NCI-H345 treated with DMSO at 0.1 percent for 48 hours (cell line): ENCODE measurements around the gene DHRS1.

Source experiments
- DNase-seq: peaks from one replicate; lab custom pipeline; 2025; ENCODE audit not compliant: unreplicated experiment; lab: John Stamatoyannopoulos, UW

DHRS1 gene

DNA sequence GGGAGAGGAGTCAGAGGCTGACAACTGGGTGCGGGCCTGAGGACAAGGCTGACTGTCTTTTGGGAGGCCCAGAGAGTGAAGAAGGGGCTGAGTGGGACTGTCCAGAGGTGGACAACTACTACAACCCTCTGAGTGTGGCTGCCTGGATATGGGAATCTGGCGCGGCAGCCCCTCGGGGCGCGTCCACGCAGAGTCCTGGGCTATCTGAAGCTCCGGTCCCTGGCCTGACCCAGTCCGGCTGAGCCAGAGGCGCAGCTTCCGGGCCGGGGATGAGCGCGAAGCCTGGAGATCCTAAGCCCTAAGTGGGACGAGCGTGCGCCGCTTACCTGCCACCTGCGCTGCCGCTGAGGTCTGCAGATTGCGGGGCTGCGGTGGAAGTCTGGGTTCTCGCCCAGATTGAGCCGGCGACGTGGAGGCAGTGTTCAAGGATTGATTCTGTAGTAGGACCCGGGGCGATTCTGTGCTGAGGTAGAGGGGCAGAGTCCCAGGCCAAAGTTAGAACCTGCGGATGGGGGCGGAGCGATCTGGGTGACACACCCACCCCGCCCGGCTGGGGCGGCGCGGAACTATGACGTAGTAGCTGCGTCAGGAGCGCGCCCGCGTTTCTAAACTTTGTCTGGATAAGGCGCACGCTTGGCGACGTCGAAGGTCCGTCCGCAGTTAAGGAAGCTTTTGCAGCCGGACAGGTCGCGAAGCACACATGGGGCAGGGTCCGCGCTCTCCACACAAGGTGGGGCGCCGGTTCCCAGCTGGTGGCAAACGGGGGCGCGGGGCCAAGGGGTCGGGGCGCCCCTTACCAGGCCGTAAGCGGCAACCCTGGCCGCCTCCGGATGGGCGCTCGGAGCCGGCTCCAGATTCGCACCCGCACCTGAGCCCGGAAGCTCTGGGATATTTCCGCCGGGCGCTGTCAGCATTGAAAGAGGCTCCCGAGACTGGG is at the start of gene DHRS1, which contains the start of gene NOP9:
Gene DHRS1 (minus strand): TSS at position 526 of the 937 bp plus-strand sequence. CDS start 674 bp downstream, outside the sequence.
Gene NOP9 (plus strand): TSS at position 596 of the 937 bp plus-strand sequence. CDS start 105 bp downstream, at position 701.
- peak; percentile 59 for DNase-seq

DNA sequence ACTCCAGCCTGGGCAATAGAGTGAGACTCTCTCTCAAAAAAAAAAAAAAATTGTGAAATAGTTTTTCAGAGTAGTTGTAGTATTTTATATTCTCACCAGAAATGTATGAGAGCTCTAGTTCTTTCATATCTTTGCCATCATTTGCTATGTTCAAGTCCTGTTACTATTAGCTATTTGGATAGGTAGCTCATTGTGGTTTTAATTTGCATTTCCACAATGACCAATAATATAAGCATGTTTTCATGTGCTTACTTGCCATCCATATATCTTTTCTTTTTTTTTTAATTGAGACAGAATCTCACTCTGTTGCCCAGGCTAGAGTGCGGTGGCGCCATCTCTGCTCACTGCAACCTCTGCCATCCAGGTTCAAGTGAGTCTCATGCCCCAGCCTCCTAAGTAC is 48.6 kb upstream of the DHRS1 start:
- no peak for DNase-seq

DNA sequence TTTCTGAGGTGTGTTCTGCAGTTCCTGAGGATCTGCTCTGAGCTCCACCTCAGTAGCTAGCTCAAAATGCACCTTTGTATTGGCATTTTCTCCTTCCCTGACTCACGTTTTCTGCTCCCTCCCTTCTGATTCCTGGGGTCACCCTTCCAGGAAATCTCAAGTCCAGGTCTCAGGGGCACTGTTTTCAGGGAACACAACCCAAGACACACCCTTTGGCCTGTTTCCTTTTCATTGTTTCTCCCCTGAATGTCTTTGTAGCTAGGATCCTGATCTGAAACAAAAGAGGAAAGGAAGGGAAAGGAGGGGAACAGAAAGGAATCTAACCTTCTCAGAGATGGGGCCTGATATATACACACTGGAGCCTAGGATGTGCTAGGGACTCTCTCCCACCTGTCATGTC is 47.6 kb upstream of the DHRS1 start:
- no peak for DNase-seq

DNA sequence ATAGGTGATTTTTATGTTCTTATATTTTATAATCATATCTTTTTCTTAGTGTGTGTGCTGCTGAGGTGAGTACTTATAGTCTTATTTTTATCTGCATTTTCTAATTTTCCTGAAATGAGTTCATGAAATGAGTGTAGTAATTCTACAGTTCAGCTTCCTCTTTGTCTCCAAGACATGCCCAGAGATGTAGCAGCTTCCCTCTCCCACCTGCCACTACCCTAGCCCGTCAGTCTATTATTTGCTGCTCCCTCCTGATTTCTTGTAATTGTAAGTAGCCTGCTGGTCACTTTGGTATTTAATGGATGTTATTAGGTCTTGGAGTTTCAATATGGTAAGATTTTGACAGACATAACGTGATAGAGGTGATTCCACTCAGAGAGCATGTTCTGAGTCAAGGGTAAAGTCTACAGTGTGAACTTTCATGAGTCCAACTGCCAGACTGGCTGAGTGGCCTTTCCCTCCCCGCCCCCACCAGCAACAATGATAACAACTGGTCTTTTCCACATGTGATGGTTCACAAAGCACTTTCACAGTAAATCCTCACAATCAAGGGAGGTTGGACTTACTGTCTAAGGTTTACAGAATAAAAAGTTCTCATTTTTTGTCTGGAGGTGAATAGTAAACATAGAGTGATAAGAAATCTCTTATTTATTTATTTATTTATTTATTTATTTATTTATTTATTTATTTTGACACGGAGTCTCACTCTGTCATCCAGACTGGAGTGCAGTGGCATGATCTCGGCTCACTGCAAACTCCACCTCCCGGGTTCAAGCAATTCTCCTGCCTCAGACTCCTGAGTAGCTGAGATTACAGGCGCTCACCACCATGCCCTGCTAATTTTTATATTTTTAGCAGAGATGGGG is 44.4 kb upstream of the DHRS1 start:
- no peak for DNase-seq

DNA sequence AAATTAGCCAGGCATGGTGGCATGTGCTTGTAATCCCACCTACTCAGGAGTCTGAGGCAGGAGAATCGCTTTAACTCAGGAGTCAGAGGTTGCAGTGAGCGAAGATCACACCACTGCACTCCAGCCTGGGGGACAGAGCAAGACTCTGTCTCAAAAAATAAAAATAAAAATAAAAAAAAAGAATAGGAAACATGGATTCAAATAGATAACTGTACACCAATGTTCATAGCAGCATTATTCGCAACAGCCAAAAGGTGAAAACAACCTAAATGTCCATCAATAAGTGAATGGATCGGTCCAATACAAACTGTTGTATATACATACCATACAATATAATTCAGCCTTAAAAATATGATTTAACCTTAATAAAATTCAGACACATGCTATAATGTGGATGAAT is 43.3 kb upstream of the DHRS1 start:
- DNase-seq = no peak

DNA sequence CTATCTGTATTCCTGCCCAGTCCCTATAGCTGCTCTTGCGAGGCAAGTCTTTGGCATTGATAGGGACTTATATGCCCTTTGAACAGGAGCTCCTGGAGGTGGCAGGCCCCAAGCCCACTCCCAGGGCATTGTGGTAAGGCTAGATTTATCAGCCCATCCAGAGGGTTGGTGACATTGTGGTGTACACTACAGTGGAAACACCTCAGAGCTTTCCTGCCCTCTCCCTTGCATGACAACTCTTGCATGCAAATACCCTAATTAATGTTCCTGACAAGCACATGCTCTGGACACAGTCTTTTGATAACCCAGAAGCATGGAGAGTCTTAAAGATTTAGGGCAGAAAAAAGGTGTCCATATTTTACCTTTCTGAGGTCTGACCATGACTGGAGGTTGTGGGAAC is 41.0 kb upstream of the DHRS1 start:
- DNase-seq = no peak

DNA sequence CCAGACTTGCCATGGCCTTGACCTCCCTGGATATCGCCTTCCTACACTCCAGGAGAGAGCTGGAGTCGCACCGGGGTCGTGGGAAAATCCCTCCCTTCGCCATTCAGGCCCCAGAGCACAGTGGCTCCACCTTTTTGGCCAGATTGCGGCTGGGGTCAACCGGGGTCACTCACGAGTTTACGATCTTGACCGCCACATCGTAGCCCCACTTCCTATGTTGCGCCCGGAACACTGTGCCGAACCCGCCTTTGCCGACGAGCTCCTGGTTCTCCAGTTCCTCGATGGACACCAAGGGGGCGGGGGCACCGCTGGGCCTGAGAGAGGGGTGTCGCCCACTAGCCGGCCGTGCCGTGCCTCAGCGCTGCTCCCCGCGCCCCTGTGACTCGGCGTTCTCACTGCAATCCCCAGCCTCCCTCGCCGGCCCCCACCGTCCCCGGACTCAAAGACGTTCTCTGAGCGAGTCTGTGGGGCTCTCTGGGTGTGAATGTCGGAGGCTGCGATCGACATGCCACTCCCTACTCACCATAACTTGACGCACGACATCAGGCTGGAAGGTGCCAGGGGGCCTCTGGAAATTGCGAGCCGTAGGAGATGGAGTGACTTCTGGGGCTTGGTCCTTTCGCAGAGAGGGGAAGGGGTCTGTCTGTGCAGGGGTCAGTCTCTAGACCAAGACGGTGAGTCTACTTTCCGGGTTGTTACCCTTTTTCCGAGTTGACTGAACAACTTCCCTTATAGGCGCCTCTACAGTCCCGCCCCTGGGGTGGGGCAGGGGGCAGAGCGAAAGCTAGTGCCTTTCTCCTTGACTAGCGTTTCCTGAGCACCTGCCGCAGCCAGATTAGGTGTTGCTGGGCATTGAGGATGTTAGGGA is 39.9 kb upstream of the DHRS1 start, which contains the start of gene RIPK3:
Gene RIPK3 (minus strand): TSS at position 708 of the 868 bp plus-strand sequence. CDS start 165 bp downstream, at position 543.
- DNase-seq = no peak

DNA sequence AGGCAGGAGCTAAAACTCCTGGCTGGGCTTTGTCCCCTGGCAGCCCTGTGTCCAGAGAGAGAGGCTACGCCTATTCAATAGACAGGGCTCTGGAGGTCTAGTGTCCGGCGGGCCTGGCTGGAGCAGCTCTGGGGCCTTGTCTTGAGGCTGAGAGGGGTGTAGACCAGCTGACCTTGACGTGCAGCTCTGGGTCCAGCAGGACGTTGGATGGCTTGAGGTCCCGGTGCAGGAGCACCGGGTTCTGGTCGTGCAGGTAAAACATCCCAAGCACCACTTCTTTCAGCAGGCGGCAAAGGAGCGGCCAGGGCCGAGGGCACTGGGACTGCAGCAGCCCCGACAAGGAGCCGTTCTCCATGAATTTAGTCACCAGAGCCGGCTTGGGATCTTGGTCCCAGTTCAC is 39.3 kb upstream of the DHRS1 start:
- no peak for DNase-seq

DNA sequence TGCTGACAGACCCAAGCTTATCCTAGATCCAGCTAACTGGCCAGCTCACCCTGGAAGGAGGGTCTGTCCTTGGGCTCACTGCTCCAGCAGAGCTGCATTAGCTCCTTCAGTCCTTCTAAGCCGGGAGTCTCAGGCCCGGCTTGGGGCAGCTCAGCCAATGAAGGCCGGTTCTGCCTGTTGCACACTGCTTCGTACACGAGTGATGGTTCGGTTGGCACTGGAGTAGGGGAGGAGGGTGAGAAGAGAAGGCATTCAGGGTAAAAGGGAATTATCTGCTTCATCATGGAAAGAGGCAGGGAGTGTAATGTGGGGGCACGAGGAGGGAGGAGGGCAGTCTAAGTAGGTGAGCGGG is 38.2 kb upstream of the DHRS1 start:
- DNase-seq = no peak

DNA sequence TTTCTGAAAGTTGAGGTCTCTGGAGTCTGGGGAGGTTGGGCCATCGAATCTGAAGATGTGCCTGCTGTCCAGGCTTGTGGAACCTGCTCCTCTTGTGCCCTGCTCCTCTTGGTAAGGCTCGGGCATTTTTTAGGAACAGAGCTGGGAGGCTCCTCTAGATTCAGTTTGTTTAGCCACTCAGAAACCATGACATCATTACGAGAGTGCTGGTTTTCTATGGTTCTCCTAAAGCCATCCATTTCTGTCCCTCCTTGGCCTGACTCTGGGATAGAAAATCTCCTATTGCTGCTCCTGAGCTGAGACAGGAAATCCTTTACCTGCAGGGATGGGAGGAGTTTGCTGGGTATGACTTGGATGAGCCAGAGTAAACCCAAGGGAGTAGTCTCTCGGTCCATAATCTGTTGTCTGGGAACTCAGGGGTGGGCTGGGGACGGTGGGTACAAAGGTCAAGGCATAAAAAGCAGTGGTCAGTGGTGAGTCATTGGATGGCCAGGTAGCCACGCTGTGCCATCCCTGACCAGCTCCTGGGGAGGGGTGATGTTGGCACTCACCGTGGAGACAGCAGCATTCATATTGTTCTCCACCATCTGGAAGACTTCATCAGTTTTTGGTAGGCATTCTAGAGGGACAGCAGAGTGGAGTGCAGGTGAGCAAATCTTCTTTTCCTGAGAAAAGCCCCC is 37.7 kb upstream of the DHRS1 start:
- no peak for DNase-seq

DNA sequence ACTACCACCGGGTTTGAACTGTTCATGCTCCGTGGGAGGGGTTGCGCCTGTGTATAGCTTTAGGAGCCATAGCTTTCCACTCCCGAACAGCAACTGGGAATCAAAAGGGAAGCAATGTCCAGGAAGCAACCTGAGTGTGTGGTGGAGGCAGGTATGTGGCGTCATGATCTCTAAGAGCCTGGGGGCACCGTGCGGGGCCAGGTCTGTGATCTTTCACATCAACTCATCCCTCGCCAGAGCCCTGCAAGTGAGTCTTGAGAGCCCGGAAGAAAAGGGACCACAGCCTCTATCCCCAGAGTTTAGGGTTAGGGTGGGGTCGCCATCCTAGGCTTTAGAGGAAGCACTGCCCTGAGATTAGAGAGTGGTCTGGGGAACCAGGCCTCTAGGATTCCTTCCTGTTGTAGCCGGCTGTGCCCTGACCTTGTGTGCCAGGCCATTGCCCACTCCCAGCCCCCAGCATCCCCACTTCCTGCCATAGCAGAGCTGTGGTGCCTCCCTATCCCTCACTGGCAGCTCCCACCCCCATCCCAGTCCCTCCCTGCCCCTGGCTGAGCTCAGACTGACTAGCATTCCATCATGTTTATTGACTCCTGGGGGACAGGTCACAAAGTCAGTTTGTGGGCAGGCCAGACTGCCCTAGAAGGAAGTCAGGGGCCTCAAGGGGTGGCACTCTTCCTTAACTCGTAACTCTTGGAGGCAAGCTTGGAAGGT is 36.0 kb upstream of the DHRS1 start:
- no peak for DNase-seq

DNA sequence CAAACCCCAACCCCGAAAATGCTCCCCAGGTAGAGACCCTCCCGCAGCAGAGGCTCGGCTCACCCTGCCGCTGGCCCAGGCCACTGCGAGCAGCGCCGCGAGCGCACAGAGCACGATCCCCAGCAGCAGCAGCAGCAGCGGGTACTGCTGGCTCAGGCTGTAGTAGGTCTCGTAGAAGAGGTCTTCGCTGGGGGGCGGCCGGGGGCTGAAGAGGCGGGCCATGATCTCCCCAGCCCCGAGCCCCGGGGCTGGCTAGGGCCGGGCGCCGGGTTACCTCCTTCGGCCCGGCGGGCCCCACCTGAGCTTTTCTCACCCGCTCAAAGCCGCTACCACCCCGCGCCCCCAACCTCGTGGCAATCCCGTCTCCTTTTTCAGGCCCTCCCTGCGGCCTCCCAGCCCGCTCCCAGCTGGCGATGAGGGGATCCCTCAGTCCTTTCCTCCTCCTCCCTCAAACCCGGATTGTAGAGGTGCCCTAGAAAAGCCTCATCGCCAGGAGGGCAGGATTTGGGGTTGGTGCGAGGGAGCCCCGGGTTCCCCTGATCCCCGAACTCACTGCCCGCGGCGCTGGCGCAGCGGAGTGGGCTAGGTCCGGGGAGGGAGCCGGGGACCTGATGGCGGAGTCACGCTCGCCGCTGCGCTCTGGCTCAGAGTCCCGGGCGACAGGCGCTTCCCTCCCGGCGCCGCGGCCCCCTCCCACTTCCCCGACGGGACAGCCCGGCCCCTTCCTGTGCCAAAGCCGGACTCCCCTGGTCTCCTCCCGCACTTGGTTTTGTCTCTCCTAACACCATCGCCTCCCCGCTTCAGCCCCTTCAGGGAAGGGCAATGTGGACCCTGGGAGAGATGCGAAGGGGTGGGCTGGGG is 35.1 kb upstream of the DHRS1 start, which contains the start of gene ADCY4:
Gene ADCY4 (minus strand): TSS at position 641 of the 861 bp plus-strand sequence. CDS start 419 bp downstream, at position 222.
- DNase-seq = no peak

DNA sequence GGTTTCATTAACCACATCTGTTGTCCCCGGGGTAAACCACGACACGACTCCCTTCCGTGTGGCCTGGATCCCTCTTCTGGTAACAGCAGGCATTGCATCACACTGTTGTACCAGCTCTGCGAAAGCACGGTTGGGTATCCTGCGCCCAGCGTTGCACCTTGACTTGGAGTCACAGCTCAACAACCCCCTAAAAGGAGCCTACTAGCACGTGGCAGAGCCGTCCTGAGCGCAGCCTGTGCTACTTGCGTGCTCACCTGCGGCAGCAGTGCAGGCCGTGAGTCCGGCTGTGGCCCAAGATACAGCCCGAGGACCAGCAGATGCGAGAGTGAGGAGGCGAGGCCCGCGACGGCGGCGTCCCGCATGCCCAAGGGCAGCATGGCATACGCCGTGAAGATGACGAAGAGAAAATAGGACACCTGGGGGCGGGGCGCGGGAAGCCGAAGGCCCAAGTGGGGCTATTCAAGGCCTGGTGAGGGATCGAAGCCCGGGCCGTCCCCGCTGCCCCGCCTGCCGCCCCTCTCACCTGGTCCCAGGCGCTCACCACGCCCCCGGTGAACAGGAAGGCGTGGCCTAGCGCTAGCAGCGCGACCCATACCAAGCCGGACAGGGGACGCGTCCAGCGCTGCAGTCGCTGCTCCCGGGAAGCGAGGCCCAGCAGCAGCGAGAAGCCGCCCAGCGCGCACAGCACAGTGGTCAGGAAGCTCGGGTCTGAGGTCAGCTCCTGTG is 32.9 kb upstream of the DHRS1 start:
- peak; percentile 79 for DNase-seq

DNA sequence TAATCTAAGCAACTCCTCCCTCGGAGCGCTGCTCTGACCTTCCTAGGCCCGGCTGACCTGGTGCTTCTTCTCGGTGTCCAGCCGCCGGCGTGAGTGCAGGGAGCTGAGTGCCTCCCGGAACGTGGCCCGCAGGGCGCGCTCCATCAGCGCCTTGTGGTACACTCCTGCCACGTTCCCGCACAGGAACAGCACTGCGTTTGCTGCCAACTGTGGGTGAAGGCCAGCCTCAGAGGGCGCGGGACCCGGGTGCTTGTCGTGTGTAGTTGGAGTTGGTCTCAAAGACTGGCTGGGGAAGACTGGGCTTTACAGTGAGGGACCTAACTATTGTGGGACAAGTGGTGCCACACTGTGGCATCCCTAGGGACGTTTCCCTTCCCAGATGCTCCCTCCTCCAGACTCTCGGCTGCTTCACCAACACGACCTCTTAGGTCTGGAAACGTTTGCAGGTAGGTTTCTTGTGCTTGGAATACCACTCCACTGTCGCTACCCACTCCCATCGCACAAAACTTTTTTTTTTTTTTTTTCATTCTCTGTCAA is 32.2 kb upstream of the DHRS1 start:
- DNase-seq = no peak

DNA sequence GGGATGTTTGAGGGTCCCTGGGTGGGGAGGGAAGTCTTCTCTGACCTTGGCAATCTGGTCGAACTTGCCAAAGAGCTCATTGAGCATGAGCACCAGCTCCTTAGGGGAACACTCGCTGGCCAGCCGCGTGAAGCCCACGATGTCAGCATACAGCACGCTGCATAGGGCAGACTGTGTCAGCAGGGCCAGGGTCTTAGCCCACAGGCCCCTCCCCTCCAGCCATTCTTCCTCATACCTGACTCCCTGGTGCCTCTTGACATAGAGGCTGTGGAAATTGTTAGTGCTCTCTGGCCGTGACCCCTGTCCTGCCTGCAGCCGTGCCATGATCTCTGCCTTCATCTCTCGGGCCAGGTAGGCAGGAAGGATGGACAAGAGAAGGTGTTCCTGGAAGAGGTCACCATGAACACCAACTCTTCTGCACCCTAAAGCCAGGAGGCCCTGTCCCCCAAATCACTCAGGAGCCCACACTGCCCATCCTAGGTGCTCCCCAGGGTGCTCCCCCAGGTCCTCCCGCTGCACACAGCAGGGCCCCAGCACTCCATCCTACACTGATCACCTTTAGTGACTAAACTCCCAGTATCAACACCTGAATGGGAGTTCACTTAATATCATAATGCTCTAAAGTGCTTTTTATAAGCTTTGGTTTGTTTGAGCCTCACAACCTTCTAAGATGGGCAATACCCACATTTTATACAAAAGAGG is 31.5 kb upstream of the DHRS1 start:
- no peak for DNase-seq

DNA sequence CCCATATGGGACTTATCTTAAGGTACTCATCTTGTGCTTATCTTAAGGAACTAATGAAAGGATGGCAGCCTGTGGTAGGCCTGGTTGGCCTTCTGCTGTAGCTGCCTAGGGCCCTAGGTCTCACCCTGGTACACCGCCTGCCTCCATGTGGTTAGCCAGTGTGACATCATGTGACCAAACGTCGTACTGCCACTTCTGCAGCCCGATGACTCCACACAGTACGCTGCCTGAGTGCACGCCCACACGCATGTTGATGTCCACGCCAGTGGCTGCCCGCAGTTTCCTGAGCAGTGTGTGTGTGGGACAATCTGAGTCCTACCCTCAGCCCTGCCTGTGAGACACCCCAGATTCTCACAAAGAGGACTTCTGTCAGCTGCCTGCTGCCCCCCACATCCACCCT is 30.2 kb upstream of the DHRS1 start:
- no peak for DNase-seq

DNA sequence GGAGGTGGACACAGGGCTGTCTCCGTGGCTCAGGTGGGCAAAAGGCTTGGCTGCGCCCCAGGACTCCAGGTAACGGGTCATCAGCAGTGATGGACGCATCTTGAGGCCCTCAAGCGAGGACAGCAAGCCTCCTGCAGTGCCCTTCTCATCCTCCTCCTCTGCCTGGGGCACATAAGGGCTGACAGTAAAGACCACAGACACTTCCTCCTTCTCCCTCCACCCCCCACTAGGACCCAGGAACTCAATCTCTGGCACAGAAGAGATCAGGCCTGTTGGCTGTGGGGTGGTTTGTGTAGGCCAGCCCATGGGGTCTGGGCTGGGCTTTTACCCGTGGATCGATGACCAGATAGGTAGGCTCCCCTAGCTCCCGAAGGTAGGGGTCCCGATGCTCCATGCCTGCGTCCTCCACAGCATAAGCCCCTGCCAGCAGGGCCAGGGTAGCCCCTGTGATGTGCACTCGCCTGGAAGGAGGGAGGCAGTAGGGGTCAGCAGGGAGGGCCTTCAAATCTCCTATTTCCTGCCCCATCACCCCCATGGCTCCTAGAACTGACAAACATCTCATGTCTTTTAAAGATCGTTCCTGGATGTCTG is 29.6 kb upstream of the DHRS1 start:
- DNase-seq = no peak
